Endothelial cell of umbilical vein (primary cell): ENCODE data around the gene ENTPD3. TPM values are rescaled to one million over a fixed set of nuclear protein-coding genes. Genes with fewer than 3 reads are reported as not detected.

Experiments
- BruUV-seq: library from RNA; stranded (reverse); fragments of 400-500 nt; replicated peaks from 2 replicates; lab custom pipeline; 2021; lab: Mats Ljungman, UMichigan
- CTCF ChIA-PET: fragments of 300-600, 350-600 bp; sonication (Branson Sonifier 250); formaldehyde crosslinking; loops from one replicate; lab custom pipeline; 2021; ENCODE audit warnings: antibody characterized with exemption, inconsistent platforms; lab: Charles Lee
- POLR2A ChIA-PET: fragments of 300-600, 350-600 bp; sonication (Branson Sonifier 250); formaldehyde crosslinking; loops from one replicate; lab custom pipeline; 2021; ENCODE audit warnings: antibody characterized with exemption, inconsistent platforms; lab: Charles Lee
- DNase-seq: peaks from one replicate; pipeline ENCODE4 v3.0.0-alpha.2; 2011; ENCODE audit warnings: low read depth, low spot score
- FAIRE-seq: peaks from 2 replicates; lab custom pipeline; 2011; peaks lifted over from hg19 to GRCh38; lab: Jason Lieb, UNC
- H2AFZ ChIP-seq: 2 replicates; pipeline ENCODE4 v1.6.0; 2012; ENCODE audit warnings: low read depth, low read length, control low read depth, inconsistent platforms
- H3K27ac ChIP-seq: 2 replicates; pipeline ENCODE4 v1.5.1; 2011; ENCODE audit warnings: low read depth, mild to moderate bottlenecking, control low read depth, low read length, moderate library complexity; ENCODE audit not compliant: insufficient read depth
- H3K27me3 ChIP-seq, 2 experiments: 2 replicates each; pipeline versions ENCODE4 v1.6.0 to v1.6.1; 2011; ENCODE audit warnings: low read length in 2 of 2, mixed read lengths in 1 of 2; ENCODE audit not compliant: control insufficient read depth in 2 of 2, insufficient read depth in 2 of 2
- H3K36me3 ChIP-seq, 2 experiments: 2 replicates in 1 of 2; 3 replicates in 1 of 2; pipeline ENCODE4 v1.5.1; 2011; ENCODE audit warnings: low read length in 2 of 2, mild to moderate bottlenecking in 1 of 2, moderate library complexity in 1 of 2; ENCODE audit not compliant: control insufficient read depth in 2 of 2, insufficient read depth in 2 of 2; ENCODE audit errors: extremely low read depth in 1 of 2
- H3K4me1 ChIP-seq: 3 replicates; pipeline ENCODE4 v1.5.1; 2011; ENCODE audit warnings: mild to moderate bottlenecking, low read length; ENCODE audit not compliant: control insufficient read depth, insufficient read depth; ENCODE audit errors: extremely low read depth
- H3K4me2 ChIP-seq: 2 replicates; pipeline ENCODE4 v1.6.1; 2011; ENCODE audit warnings: low read length, control low read depth, mixed read lengths; ENCODE audit not compliant: insufficient read depth
- H3K4me3 ChIP-seq, 3 experiments: fragments of 200-600 bp in 1 of 3; sonication (generic), shearing (Covaris generic) in 1 of 3; replicated peaks in 1 of 3; 2 replicates each; pipeline ENCODE4 v1.5.1; 2011 to 2016; ENCODE audit warnings: control low read depth in 3 of 3, low read length in 3 of 3, mild to moderate bottlenecking in 2 of 3, inconsistent platforms in 1 of 3, low read depth in 1 of 3, moderate library complexity in 1 of 3; ENCODE audit not compliant: insufficient read depth in 1 of 3
- H3K79me2 ChIP-seq: 2 replicates; pipeline ENCODE4 v1.6.0; 2012; ENCODE audit warnings: low read length, inconsistent platforms; ENCODE audit not compliant: control insufficient read depth, insufficient read depth
- H3K9ac ChIP-seq: replicated peaks from 2 replicates; pipeline ENCODE3; 2011; ENCODE audit warnings: low read length, control low read depth; ENCODE audit not compliant: insufficient read depth; ENCODE audit errors: extremely low read depth
- H3K9me1 ChIP-seq: replicated peaks from 3 replicates; pipeline ENCODE4 v1.6.0; 2011; ENCODE audit warnings: mild to moderate bottlenecking, low read length; ENCODE audit not compliant: control insufficient read depth, insufficient read depth; ENCODE audit errors: extremely low read depth
- H3K9me3 ChIP-seq: replicated peaks from 2 replicates; pipeline ENCODE4 v1.5.1; 2012; ENCODE audit warnings: low read length, inconsistent platforms; ENCODE audit not compliant: control insufficient read depth, insufficient read depth
- H4K20me1 ChIP-seq: replicated peaks from 2 replicates; pipeline ENCODE3; 2011; ENCODE audit warnings: mild to moderate bottlenecking, low read length; ENCODE audit not compliant: control insufficient read depth, insufficient read depth; ENCODE audit errors: extremely low read depth
- CTCF ChIP-seq, 2 donors: IDR thresholded peaks; 1 replicate in 1 of 2; 2 replicates in 1 of 2; pipeline ENCODE4 v1.5.1; 2011; ENCODE audit warnings: low read length in 2 of 2, mild to moderate bottlenecking in 2 of 2, moderate library complexity in 2 of 2, control low read depth in 1 of 2, inconsistent platforms in 1 of 2, low read depth in 1 of 2; ENCODE audit not compliant: insufficient read depth in 1 of 2; ENCODE audit errors: extremely low read depth in 1 of 2
- FOS ChIP-seq: IDR thresholded peaks from 2 replicates; pipeline ENCODE4 v1.6.1; 2011; ENCODE audit warnings: mild to moderate bottlenecking, low read length, moderate library complexity, borderline replicate concordance; ENCODE audit not compliant: insufficient read depth
- GATA2 ChIP-seq: IDR thresholded peaks from 2 replicates; pipeline ENCODE4 v1.7.0; 2011; ENCODE audit warnings: low read depth, mild to moderate bottlenecking, moderate library complexity, mixed read lengths, low read length; ENCODE audit not compliant: insufficient read length, insufficient read depth
- JUN ChIP-seq: IDR thresholded peaks from 2 replicates; pipeline ENCODE4 v1.6.1; 2011; ENCODE audit warnings: borderline replicate concordance, low read depth; ENCODE audit not compliant: insufficient read length, insufficient read depth
- MAX ChIP-seq: IDR thresholded peaks from 2 replicates; pipeline ENCODE4 v1.6.1; 2011; ENCODE audit not compliant: insufficient read depth, insufficient read length
- POLR2A ChIP-seq: IDR thresholded peaks from 2 replicates; pipeline ENCODE4 v1.6.1; 2012; ENCODE audit warnings: low read depth, mild to moderate bottlenecking, control low read depth, low read length
- dilution Hi-C: fragments of 300-500 bp; cut with MboI; formaldehyde crosslinking; loops from one replicate; pipeline ENCODE4 v1.15.0; 2019; ENCODE audit warnings: low sequenced_read_pairs; ENCODE audit not compliant: extremely low pct_ligation_motif_present
- intact Hi-C: fragments of 100-400 bp; cut with micrococcal nuclease; formaldehyde crosslinking; loops from one replicate; pipeline ENCODE4 v1.10.0; 2022
- polyA plus RNA-seq, 4 experiments: library from polyadenylated mRNA; depleted of rRNA in 3 of 4; stranded (reverse) in 3 of 4; unstranded in 1 of 4; fragments of >200 nt; gene quantifications; 2 replicates each; pipeline versions ENCODE4 v1.2.1 to v1.2.3, GENCODE V29; 2011 to 2012; ENCODE audit warnings: missing spikeins in 1 of 4
- total RNA-seq: library from RNA; stranded (reverse); gene quantifications from 2 replicates; pipeline ENCODE4 v1.2.3, GENCODE V29; 2021

Gene ENTPD3
- total and polyA plus RNA-seq, 2 donors (not counting 3 experiments of a cell fraction or from before 2014, with no cell fraction given) = not detected

- dilution Hi-C loops (no loop called here), intact Hi-C loops (no loop called here)
- CTCF ChIA-PET = no interaction called here
- no peak overlapping the region for H3K9ac ChIP-seq
- no peak for TF ChIP-seq FOS
- TF ChIP-seq POLR2A = no peak
- no peak for TF ChIP-seq MAX
- TF ChIP-seq GATA2 = no peak
- no peak for TF ChIP-seq CTCF (IDR thresholded peaks at IDR 0.05; ENCODE audit: extremely low read depth in 1 of 2, insufficient read depth in 1 of 2, low read depth in 1 of 2, low read length in 2 of 2)
- TF ChIP-seq JUN = no peak
- POLR2A ChIA-PET = no interaction called here
- no peaks in the 10 kb centered on the region for H4K20me1 ChIP-seq
- no peaks in the 10 kb centered on the region for H3K4me1 ChIP-seq
- H2AFZ ChIP-seq = no peak overlapping the region
- H3K9me3 ChIP-seq = no peaks in the 10 kb centered on the region
- no peak overlapping the region for H3K4me3 ChIP-seq
- DNase-seq = no peak
- H3K27ac ChIP-seq = no peak overlapping the region
- peaks cover 2 to 5% of the 10 kb centered on the region in 2 experiments for H3K27me3 ChIP-seq
- H3K4me2 ChIP-seq = no peak overlapping the region
- H3K9me1 ChIP-seq = no peaks in the 10 kb centered on the region
- FAIRE-seq = no peak
- H3K79me2 ChIP-seq = no peaks in the 10 kb centered on the region
- no TSS peak for BruUV-seq
- H3K36me3 ChIP-seq = no peaks in the 10 kb centered on the region
These were observed 20.6 kb downstream of the ENTPD3 start for GRCh38 chr3:40407611-40408010.

- CTCF ChIA-PET = no interaction called here
These were observed 27.3 kb downstream of the ENTPD3 start for GRCh38 chr3:40414270-40414669.

More at GRCh38 chr3:40414270-40414669, 27.3 kb downstream of the ENTPD3 start:
- DNase-seq (no peak), FAIRE-seq (no peak)
- no peaks in the 10 kb centered on the region for H3K79me2 ChIP-seq
- no TSS peak for BruUV-seq
- no peak overlapping the region for H3K4me3 ChIP-seq
- peaks cover 6 to 12% of the 10 kb centered on the region in 2 experiments for H3K27me3 ChIP-seq
- H3K4me2 ChIP-seq = no peak overlapping the region
- no peaks in the 10 kb centered on the region for H3K4me1 ChIP-seq
- TF ChIP-seq JUN (no peak), CTCF (IDR thresholded peaks at IDR 0.05; ENCODE audit: extremely low read depth in 1 of 2, insufficient read depth in 1 of 2, low read depth in 1 of 2, low read length in 2 of 2) (no peak)
- no peak overlapping the region for H3K27ac ChIP-seq
- no peak overlapping the region for H2AFZ ChIP-seq
- dilution Hi-C loops = no loop called here
- intact Hi-C loops = no loop called here
- H3K9me1 ChIP-seq = no peaks in the 10 kb centered on the region
- H3K9ac ChIP-seq = no peak overlapping the region
- H3K9me3 ChIP-seq = no peaks in the 10 kb centered on the region
- H4K20me1 ChIP-seq = no peaks in the 10 kb centered on the region
- POLR2A ChIA-PET = no interaction called here
- H3K36me3 ChIP-seq = no peaks in the 10 kb centered on the region
